ENCODE measurements around the gene AUTS2. TPM values are rescaled to one million over a fixed set of nuclear protein-coding genes. Genes with fewer than 3 reads are reported as not detected.

Gene AUTS2
- total and polyA plus RNA-seq, 9 of the 15 experiments (the other 6 are each of a cell fraction or from before 2014, with no cell fraction given): 0.58 TPM; not detected in 8

GRCh38 chr7:69817841-69818635 is 219.8 kb downstream of the AUTS2 start:
- ATAC-seq (no peak), FAIRE-seq (no peak), DNase-seq (ENCODE audit: extremely low read depth in 1 of 4, low spot score in 3 of 4) (no peak)
- Histone ChIP-seq H3K9me3 (replicated peaks; ENCODE audit: control insufficient read depth, insufficient read depth, low read depth, low read length) (no peaks in the 10 kb centered on the region), H3K36me3 (ENCODE audit: control insufficient read depth, insufficient read depth, low read length) (no peaks in the 10 kb centered on the region), H3K4me3 (no peak overlapping the region), H3K27ac (ENCODE audit: extremely low read depth, low read depth, low read length) (no peak overlapping the region), H3K27me3 (ENCODE audit: control insufficient read depth in 2 of 2, insufficient read depth in 2 of 2, low read length in 2 of 2) (no peaks in the 10 kb centered on the region; a peak in 1 of 5 replicates), H3K4me1 (replicated peaks in 1 of 2; ENCODE audit: control insufficient read depth in 2 of 2, insufficient read depth in 2 of 2, low read length in 2 of 2) (no peaks in the 10 kb centered on the region), H2AFZ (ENCODE audit: low read depth, low read length) (no peak overlapping the region), H4K20me1 (replicated peaks; ENCODE audit: control insufficient read depth, insufficient read depth, low read length) (no peaks in the 10 kb centered on the region), H3K9ac (ENCODE audit: insufficient read depth in 1 of 2, low read depth in 2 of 2, low read length in 2 of 2) (no peak overlapping the region), H3K9me1 (ENCODE audit: control insufficient read depth, insufficient read depth, low read length) (no peaks in the 10 kb centered on the region), H3K79me2 (ENCODE audit: control insufficient read depth, insufficient read depth, low read length) (no peaks in the 10 kb centered on the region), H3K4me2 (ENCODE audit: insufficient read depth, low read length) (no peak overlapping the region)
- POLR2A ChIA-PET: interaction anchor here (0.6 to 1.8 kb wide), 3 partner anchors 11 to 756 kb away, joined by 3 to 4 read pairs (median 3); no protein-coding TSS in a partner anchor
- CTCF ChIA-PET (ENCODE audit: low intra/inter-chr PET ratio): no interaction called here
- in situ Hi-C loops (cut with MboI) (no loop called here), intact Hi-C loops (cut with micrococcal nuclease) (no loop called here)
- BruUV-seq (replicated peaks): no TSS peak
- TF ChIP-seq RBM17 (IDR thresholded peaks at IDR 0.05; ENCODE audit: borderline replicate concordance, low read depth, low read length) (no peak), ARHGAP35 (IDR thresholded peaks at IDR 0.05; ENCODE audit: partially characterized antibody) (no peak), PHB2 (IDR thresholded peaks at IDR 0.05; ENCODE audit: low read depth) (no peak), KDM4B (IDR thresholded peaks at IDR 0.05; ENCODE audit: borderline replicate concordance in 2 of 2, low read depth in 1 of 2) (no peak), HDAC2 (IDR thresholded peaks at IDR 0.05) (no peak), NFE2 (IDR thresholded peaks at IDR 0.05; ENCODE audit: low read depth) (no peak), DMBX1 (CRISPR knock-in tag; IDR thresholded peaks at IDR 0.05; ENCODE audit: borderline replicate concordance) (no peak), SIX5 (IDR thresholded peaks at IDR 0.05; ENCODE audit: borderline replicate concordance in 1 of 2, insufficient read depth in 1 of 2, low read depth in 1 of 2, low read length in 2 of 2) (no peak), KDM1A (IDR thresholded peaks at IDR 0.05) (no peak), ZNF586 (CRISPR knock-in tag; conservative IDR thresholded peaks at IDR 0.05) (no peak), FOXP1 (CRISPR knock-in tag; IDR thresholded peaks at IDR 0.05) (no peak), CHD4 (IDR thresholded peaks at IDR 0.05; ENCODE audit: insufficient read depth, insufficient replicate concordance, low read depth, low read length, poor library complexity, severe bottlenecking) (no peak)
- TF ChIP-seq, protein P1, sequence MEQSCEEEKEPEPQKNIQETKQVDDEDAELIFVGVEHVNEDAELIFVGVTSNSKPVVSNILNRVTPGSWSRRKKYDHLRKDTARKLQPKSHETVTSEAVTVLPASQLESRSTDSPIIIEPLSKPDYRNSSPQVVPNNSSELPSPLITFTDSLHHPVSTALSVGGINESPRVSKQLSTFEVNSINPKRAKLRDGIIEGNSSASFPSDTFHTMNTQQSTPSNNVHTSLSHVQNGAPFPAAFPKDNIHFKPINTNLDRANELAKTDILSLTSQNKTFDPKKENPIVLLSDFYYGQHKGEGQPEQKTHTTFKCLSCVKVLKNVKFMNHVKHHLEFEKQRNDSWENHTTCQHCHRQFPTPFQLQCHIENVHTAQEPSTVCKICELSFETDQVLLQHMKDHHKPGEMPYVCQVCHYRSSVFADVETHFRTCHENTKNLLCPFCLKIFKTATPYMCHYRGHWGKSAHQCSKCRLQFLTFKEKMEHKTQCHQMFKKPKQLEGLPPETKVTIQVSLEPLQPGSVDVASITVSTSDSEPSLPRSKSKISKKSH (CRISPR knock-in tag; IDR thresholded peaks at IDR 0.05): no peak
- WGBS (ENCODE audit: insufficient coverage, low coverage, missing lambda C conversion rate): 0% methylated on average over 5 of the region's 5 CpGs
